CD4-positive, alpha-beta T cell treated with Interleukin-15 for 4 hours (primary cell): Measurements from ENCODE around the gene CATSPER4.

Experiments used
- DNase-seq: peaks from one replicate; pipeline ENCODE4 v3.0.0-alpha.2; 2020; ENCODE audit warnings: low spot score

CATSPER4 gene

GRCh38 chr1:26190373-26190987 is at the start of gene CATSPER4:
Gene CATSPER4 (plus strand): TSS chr1:26190602. CDS start chr1:26190628, 26 bp downstream.
- peak; percentile 34 for DNase-seq

- no peak for DNase-seq
Measured at GRCh38 chr1:26142159-26142558, 48.2 kb upstream of the CATSPER4 start.

- DNase-seq, result peak; percentile 76
Measured at GRCh38 chr1:26145041-26145959, 45.1 kb upstream of the CATSPER4 start.

DNA sequence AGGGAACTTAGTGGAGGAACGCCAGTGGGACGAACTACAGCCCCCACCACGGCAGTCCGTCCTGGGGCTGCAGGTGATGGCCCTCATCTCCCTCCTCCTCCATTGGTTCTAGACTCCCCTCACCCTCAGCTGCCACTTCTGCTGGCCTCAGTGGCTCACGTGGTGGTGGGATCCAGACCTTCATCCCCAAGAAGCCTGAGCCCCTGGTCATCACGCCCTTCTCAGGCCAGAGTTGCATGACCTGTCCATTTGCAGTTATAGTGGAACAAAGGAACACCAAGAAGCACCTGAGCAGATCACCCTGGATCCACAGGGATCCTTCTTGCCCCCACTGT is 44.5 kb upstream of the CATSPER4 start:
- no peak for DNase-seq

DNA sequence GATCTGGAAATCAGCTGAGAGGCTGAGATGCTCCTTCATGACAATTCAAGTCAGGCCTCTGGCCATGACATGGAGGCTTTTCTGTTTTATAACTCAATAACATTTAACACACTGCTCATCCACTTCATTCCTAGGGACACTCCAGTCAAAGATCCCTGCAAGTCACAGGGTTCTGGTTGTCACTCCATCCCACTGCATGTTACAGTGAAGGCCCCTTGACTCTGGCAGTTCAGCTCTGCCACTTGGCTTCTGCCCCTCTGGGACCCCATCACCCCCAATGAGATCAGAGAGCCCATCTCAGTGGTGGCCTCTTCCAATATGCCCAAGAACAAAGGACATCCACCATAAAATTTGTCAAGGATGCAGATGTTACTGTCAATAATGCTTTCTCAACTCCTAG is 41.5 kb upstream of the CATSPER4 start:
- no peak for DNase-seq

GRCh38 chr1:26153966-26154532 is 36.4 kb upstream of the CATSPER4 start:
- DNase-seq, result no peak

DNA sequence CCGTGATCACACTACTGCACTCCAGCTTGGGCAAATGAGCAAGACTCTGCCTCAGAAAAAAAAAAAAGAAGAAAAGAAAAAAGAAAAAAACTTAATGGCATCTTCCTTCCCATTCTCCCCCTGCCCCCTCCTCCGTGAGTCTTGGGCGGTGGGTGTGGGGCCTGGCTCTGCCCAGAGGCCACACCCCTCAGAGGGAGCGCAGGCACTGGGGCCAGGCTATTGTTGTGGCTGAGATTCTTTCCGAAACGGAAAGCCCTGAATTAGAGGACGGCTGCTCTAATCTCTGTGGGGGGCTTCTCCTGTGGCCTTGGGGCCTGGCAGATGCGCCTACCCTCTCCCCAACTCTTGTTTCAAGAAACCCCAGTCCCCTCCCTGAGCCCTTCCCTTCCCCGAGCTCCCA is 35.7 kb upstream of the CATSPER4 start:
- DNase-seq, result no peak

- no peak for DNase-seq
Measured at GRCh38 chr1:26155370-26156284, 34.8 kb upstream of the CATSPER4 start.

- DNase-seq, result no peak
Measured at GRCh38 chr1:26156285-26157038, 33.9 kb upstream of the CATSPER4 start.

DNA sequence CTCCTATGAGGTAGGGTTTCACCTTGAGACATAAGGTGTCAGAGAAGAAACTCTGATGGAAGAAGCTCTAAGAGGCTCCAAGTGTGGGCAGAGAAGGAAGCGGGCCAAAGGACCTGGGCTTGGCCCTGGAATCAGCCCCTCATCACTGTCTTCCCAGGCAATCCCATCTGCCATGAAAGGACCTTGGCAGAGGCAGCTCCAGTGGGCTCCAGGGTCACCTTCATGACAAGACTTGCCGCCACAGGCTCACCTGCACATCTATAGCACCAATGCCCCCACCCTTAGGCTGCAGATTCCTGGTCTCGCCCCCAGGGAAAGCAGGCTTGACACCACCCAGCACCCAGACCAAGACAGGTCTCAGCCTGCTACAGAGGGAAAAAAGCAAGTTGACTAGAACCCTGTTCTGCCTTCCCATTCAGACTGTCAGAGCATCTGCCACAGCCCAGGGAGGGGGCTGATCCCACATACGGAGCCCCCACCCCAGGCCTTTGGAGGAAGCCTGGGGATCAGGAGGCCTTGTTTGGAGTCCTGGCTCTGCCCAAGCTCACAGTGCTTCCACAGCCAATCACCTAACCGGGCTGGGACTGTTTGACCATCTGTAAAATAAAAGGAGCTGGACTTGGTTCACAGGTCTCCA is 32.0 kb upstream of the CATSPER4 start:
- no peak for DNase-seq

DNA sequence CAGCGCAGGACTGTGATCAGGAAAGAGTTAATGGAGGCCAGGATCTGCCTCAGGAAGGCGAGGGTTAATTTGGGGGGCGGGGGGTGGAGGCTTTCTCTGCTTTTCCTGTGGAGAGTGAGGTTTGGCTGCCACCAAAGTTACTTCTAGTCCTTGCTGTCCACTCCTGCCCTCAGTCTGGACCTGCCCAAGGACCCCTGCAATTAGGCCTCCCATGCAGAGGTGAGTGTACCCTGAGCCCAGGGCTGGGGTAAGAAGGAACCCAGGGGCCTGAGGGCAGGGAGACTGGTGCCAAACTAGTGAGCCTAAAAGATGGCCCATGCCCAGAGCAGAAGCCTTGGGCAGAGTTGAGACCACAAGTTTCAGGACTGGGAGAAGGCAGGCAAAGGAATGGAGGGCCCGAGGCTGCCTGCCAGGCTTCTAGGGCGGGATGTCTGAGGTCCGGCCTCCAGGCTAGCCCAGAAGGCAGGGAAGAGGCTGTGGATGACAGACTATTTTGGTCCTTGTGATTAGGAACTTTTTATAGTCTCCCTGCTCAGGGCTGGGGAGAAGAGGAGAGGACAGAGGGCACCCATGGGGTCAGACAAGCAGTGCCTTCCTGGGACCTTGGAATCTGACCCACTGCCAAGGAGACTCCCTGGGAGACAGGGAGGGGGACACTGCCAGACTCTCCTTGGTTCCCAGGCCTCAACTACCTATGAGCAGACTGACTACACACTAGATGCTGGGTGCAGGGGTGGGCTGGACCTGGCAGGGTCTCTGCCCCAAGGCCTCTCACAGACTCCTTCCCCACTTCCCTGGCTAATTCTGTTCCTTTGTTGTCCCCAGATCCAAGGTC is 31.3 kb upstream of the CATSPER4 start, which contains the start of gene FAM110D:
Gene FAM110D (plus strand): TSS at position 172 of the 835 bp plus-strand sequence. CDS start 2,213 bp downstream, outside the sequence.
- DNase-seq, result no peak

GRCh38 chr1:26159743-26160039 is 30.7 kb upstream of the CATSPER4 start:
- DNase-seq, result no peak

- no peak for DNase-seq
Measured at GRCh38 chr1:26160527-26161414, 29.6 kb upstream of the CATSPER4 start.

DNA sequence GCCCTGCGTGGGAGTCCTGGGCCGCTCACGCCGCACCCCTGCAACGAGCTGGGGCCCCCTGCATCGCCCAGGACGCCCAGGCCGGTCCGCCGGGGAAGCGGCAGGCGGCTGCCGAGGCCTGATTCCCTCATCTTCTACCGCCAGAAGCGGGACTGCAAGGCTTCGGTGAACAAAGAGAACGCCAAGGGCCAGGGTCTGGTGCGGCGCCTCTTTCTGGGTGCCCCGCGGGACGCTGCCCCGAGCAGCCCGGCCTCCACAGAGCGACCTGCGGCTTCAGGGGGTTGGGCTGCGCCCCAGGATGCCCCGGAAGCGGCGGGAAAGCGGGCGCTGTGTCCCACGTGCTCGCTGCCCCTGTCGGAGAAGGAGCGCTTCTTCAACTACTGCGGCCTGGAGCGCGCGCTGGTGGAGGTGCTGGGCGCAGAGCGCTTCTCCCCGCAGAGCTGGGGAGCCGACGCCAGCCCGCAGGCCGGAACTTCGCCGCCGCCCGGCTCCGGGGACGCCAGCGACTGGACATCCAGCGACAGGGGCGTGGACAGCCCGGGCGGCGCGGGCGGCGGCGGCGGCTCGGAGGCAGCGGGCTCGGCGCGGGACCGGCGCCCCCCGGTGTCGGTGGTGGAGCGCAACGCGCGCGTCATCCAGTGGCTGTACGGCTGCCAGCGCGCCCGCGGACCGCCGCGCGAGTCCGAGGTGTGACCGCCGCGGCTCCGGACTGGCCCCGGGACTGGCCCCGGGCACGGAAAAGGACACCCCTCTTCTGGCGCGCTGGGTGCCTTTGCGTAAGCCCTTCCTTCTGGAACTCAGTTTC is 28.8 kb upstream of the CATSPER4 start:
- DNase-seq, result no peak

DNA sequence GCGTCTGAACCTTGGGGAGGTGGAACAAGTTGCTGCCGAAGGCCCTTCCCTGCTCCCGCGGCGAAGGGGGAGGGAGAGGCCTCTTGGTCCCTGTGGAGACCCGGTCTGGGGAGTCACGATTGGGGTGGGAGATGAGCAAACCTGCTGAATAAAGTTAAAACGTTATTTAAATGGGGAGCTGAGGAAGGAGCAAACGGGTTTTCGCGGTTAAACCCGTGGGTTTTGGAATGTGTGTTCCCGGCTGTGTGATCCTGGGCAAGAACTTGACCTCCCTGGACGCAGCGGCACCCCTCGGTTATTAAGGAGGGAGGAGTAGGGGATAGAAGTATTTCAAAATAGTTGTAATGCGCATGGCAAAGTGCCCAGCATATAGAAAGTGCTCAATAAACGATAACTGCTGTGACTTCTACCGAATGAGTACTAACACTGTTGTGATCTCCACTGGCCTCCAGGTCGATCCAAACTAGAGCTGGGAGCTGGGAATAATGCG is 28.1 kb upstream of the CATSPER4 start:
- DNase-seq, result no peak

DNA sequence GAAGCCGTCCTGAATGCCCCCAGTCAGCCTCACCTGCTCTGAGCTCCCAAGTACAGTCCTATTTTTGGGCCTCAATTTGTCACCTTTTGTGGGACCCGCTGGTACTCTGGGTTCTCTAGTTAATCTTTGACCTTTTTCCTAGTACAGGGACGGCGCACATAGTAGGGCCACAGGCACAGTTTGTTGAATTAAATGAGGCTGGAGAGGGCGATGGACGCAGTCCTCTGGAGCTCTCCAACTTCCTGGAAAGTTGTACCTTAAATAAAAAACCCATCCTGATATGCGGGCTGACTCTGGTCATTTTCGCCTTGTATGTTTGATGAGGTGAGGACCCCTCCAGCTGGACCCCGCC is 26.7 kb upstream of the CATSPER4 start:
- no peak for DNase-seq

GRCh38 chr1:26164036-26164860 is 26.2 kb upstream of the CATSPER4 start:
- DNase-seq, result peak; percentile 34
